ENCODE measurements around the gene MYCN.

The MYCN gene

DNA sequence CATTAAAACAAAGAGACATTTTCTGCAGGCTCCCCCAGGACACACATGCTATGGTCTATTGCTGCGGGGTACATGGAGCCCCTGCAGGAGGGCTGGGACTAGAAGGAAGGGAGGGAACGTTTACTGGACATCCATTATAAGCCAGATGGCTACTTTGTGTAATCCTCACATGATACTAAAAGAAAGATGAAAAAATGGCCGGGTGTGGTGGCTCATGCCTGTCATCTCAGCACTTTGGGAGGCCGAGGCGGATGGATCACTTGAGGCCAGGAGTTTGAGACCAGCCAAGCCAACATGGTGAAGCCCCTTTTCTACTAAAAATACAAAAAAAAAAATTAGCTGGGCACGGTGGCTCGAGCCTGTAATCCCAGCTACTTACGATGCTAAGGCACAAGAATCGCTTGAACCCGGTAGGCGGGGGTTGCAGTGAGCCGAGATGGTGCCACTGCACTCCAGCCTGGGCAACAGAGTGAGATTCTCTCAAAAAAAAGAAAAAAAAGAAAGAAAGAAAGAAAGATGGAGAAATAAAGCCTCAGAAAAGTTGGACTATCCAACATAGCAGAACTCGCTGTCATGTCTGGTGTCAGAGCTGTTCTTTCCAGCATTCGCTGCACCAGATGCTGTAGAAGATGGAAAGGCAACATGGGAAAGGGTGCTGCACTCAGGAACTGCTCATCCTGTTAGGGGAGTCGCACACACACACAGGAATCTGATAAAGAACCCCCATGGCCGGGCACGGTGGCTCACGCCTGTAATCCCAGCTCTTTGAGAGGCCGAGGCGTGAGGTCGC lies 7.8 kb upstream of the MYCN start:
- no peak for DNase-seq

- no peak for DNase-seq
Observed at GRCh38 chr2:15933184-15933845, 7.0 kb upstream of the MYCN start.

DNA sequence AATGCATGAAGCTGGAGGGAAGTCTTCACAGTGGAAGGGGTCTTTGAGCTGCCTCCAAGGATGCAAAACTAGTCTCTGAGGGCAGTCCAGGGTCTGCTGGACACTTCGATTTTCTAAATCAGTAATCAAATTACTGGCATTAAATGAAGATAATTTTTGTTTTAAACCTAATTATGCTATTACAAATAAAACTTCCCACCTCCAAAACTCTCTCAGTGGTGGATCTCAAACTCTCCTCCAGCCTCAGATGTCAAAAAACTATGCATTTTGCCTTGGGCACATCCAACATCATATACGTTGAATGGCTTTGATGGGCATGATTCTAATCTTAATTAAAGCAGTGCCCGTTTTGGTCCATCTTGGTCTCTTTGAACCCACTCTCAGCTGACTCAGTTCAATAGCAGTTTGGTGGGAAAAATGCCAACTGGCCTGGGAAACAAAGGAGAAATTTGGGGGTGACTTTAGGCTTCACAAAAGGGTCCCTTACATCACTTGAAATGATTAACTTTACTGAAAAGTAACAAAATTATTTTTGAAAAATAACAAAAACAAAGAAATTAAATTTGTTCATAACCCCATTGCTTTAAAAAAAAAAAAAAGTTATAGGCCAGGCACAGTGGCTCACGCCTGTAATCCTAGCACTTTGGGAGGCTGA lies 5.9 kb upstream of the MYCN start:
- DNase-seq = no peak

GRCh38 chr2:15935189-15935588 lies 5.2 kb upstream of the MYCN start:
- no peak for DNase-seq

DNA sequence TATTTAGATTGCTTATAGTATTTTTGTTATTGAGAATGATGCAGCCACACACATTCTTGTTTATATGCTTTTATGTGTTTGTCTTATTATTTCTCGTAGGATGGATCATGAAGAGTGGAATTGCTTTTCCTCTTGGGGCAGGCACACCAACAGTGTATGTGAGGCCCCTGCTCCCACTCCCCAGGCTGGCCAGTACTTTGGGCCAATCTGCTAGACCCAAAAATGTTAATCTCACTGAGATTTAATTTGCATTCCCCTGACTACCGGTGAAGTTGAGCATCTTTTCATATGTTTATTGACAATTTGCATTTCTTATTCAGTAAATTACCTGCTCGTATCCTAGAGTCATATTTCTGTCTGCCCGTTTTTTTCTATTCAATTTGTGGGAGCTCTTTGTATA lies 4.7 kb upstream of the MYCN start:
- DNase-seq = no peak

- DNase-seq = no peak
Observed at GRCh38 chr2:15936277-15937104, 3.9 kb upstream of the MYCN start.

GRCh38 chr2:15937105-15937881 lies 3.1 kb upstream of the MYCN start:
- no peak for DNase-seq

GRCh38 chr2:15937882-15938802 lies 2.2 kb upstream of the MYCN start:
- DNase-seq = no peak

GRCh38 chr2:15938803-15939555 lies 1.4 kb upstream of the MYCN start:
- no peak for DNase-seq

- no peak for DNase-seq
Observed at GRCh38 chr2:15939556-15939853, 845 bp upstream of the MYCN start.

GRCh38 chr2:15940661-15941480 lies 521 bp downstream of the MYCN start:
- no peak for DNase-seq

GRCh38 chr2:15941481-15941850 lies 1.1 kb downstream of the MYCN start:
- peak; percentile 43 for DNase-seq

- DNase-seq = peak; percentile 9
Observed at GRCh38 chr2:15941871-15942710, 1.7 kb downstream of the MYCN start.

GRCh38 chr2:15942711-15943345 lies 2.5 kb downstream of the MYCN start:
- DNase-seq = no peak

DNA sequence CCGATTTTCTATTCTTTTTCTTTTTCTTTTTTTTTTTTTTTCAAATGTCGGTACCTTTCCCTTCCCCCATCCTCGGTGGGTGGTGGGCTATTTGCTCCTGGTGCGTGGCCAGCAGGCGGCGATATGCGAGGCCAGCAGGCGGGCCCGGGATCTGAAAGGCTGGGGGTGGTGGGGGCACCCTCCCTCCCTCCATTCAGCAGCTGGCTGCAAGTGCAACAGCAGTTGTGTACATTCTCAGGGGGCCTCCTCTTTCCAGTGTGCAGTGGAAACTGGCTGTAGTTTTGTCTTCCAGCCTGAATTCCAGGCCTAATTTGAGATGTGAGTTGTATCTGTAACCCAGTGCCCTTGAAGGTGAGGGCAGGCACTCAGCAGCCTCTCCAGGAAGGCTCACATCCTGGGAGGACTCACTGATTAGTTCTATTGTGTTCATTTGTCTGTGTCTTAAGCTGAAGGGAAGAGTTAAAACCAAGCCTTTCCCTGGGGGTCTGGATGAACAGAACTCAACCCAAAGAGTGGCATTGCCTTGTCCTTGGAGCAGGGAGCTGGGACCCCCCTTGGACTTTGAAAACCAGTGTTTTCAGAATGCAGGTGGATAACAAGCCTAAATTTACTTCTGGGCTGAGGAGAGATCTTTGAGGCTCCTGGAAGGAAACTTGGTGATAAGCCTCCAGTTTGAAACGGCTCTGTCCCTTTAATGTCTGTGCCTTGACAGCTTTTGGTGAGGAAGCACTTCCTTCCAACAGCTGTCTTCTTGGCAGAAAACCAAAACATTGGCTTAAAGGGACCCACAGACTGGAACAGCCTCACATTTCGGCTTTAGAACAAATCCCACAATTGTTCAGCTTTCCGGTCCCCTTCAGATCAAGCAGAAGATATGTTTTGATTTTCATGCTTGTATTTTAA lies 3.3 kb downstream of the MYCN start:
- DNase-seq = peak; percentile 46

DNA sequence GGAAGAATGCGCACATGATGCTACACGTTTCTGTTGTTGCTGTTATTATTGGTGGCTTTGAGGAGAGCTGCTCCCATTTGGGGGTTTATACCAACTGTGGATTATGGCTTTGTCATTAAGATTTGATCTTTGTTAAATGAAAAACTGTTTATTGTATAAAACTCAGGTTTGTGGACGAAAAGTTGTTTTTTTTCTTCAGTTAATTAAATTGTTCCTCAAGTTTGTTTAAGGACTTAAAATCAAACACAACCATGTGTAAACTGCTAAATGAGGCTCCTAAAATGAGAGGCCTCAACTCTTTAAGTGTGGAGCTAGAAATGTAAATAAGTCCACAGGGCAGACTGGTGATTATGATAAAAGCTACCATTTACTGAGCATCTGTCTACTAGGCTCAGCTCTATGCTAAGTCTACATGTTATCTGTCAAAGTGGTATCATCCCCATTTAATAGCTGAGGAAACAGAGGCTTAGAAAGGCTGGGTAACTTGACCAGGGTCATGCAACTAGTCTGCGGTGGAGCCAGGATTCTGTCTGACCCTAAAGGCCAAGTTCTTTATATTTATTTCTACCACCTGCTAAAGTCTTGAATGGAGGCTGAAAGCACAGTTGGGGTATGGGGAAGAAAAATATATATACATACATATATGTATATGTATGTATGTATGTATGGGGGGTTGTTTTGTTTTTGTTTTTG lies 4.1 kb downstream of the MYCN start:
- DNase-seq = no peak
